HT-29 (cell line): ENCODE data around the gene IL23R. TPM values are rescaled to one million over a fixed set of nuclear protein-coding genes. Genes with fewer than 3 reads are reported as not detected.
"Not testable (repeated sequence)": the region's sequence is repeated elsewhere in the genome, so short reads cannot be mapped to it uniquely, and the experiment has no call there.

Source experiments
- DNase-seq: peaks from one replicate; pipeline ENCODE4 v3.0.0-alpha.2; 2015; ENCODE audit warnings: low spot score
- total RNA-seq: library from RNA; depleted of rRNA; stranded (reverse); fragments of >200 nt; shearing (Covaris generic); gene quantifications from 2 replicates; pipeline ENCODE4 v1.2.3, GENCODE V29; 2014; rRNA removed

IL23R gene
- not detected in 2 replicates for total RNA-seq

GRCh38 chr1:67166196-67166595 is at the start of gene IL23R:
Gene IL23R, plus strand, starts transcription at chr1:67166454. Its CDS starts 1,667 bp downstream, at chr1:67168121.
- no peak for DNase-seq

GRCh38 chr1:67118191-67118590 is 48.1 kb upstream of the IL23R start:
- no peak for DNase-seq

GRCh38 chr1:67118646-67119045 is 47.6 kb upstream of the IL23R start:
- no peak for DNase-seq

- no peak for DNase-seq
Observed at GRCh38 chr1:67120855-67121619, 45.2 kb upstream of the IL23R start.

- DNase-seq: no peak
Observed at GRCh38 chr1:67124455-67124854, 41.8 kb upstream of the IL23R start.

GRCh38 chr1:67126111-67126746 is 40.0 kb upstream of the IL23R start:
- no peak for DNase-seq

GRCh38 chr1:67126974-67127373 is 39.3 kb upstream of the IL23R start:
- no peak for DNase-seq

GRCh38 chr1:67130673-67131072 is 35.6 kb upstream of the IL23R start:
- no peak for DNase-seq

GRCh38 chr1:67133177-67133576 is 33.1 kb upstream of the IL23R start:
- DNase-seq: no peak

- no peak for DNase-seq
Observed at GRCh38 chr1:67134695-67135094, 31.6 kb upstream of the IL23R start, which contains the start of gene C1orf141. Gene C1orf141, minus strand, starts transcription at chr1:67134970. Its CDS starts 7,730 bp downstream, at chr1:67127240.

GRCh38 chr1:67135354-67135753 is 30.9 kb upstream of the IL23R start:
- DNase-seq: no peak

- peak; percentile 14 for DNase-seq
Observed at GRCh38 chr1:67137307-67137753, 28.9 kb upstream of the IL23R start.

- peak; percentile 61 for DNase-seq
Observed at GRCh38 chr1:67138813-67139499, 27.3 kb upstream of the IL23R start.

- DNase-seq: no peak
Observed at GRCh38 chr1:67140460-67140859, 25.8 kb upstream of the IL23R start.

- not testable (repeated sequence) for DNase-seq
Observed at GRCh38 chr1:67141832-67142231, 24.4 kb upstream of the IL23R start.

- no peak for DNase-seq
Observed at GRCh38 chr1:67142931-67143330, 23.3 kb upstream of the IL23R start.

GRCh38 chr1:67143966-67144365 is 22.3 kb upstream of the IL23R start:
- DNase-seq: no peak

GRCh38 chr1:67144696-67145095 is 21.6 kb upstream of the IL23R start:
- no peak for DNase-seq

- no peak for DNase-seq
Observed at GRCh38 chr1:67146101-67146500, 20.2 kb upstream of the IL23R start.

- no peak for DNase-seq
Observed at GRCh38 chr1:67146539-67146938, 19.7 kb upstream of the IL23R start.

- not testable (repeated sequence) for DNase-seq
Observed at GRCh38 chr1:67147973-67148372, 18.3 kb upstream of the IL23R start.

GRCh38 chr1:67148516-67149178 is 17.6 kb upstream of the IL23R start:
- DNase-seq: peak; percentile 84
